Colonic mucosa (tissue), 4 donors: ENCODE data around the gene PTK7. TPM values are rescaled to one million over a fixed set of nuclear protein-coding genes. Genes with fewer than 3 reads are reported as not detected.
A peak's percentile ranks its signal among the peaks of the same experiment; 100 is the strongest.

Source experiments
- DNase-seq: peaks from one replicate; pipeline ENCODE4 v3.0.0-alpha.2; 2020
- H3K27ac ChIP-seq: fragments of 200-600 bp; one replicate; pipeline ENCODE4 v1.8.0; 2021
- H3K27me3 ChIP-seq: fragments of 200-600 bp; one replicate; pipeline ENCODE4 v1.8.0; 2021
- H3K36me3 ChIP-seq: fragments of 200-600 bp; one replicate; pipeline ENCODE4 v1.8.0; 2021
- H3K4me1 ChIP-seq: fragments of 200-600 bp; one replicate; pipeline ENCODE4 v1.8.0; 2021; ENCODE audit warnings: mild to moderate bottlenecking
- H3K4me3 ChIP-seq: fragments of 200-600 bp; one replicate; pipeline ENCODE4 v1.8.0; 2021
- H3K9ac ChIP-seq, 2 donors: one replicate each; pipeline ENCODE4 v1.7.0; 2013; ENCODE audit warnings: control low read depth in 2 of 2, low read depth in 2 of 2, low read length in 2 of 2
- H3K9me3 ChIP-seq: fragments of 200-600 bp; one replicate; pipeline ENCODE4 v1.8.0; 2021
- intact Hi-C: fragments of 100-400 bp; cut with DNase I; formaldehyde crosslinking; loops from one replicate; pipeline ENCODE4 v1.14.1; 2022
- total RNA-seq, 2 donors: library from RNA; stranded (reverse); fragmentation: NEBNext Ultra II Directional in 1 of 2; extraction: Animal tissue kit (Norgen Biotek cat#: 25700) in 1 of 2; gene quantifications; one replicate each; pipeline ENCODE4 v1.2.1, GENCODE V29; 2021
- TF ChIP-seq, protein P1 (sequence below): fragments of 200-600 bp; IDR thresholded peaks from one replicate; pipeline ENCODE4 v1.8.0; 2022; ENCODE audit warnings: antibody characterized with exemption, mild to moderate bottlenecking
- donor health status: healthy.
- donor health status: DM: no; HTN: no; CAD: no.
- donor health status: DM: no; HTN: no; CAD: no.

The PTK7 gene
- total RNA-seq, 2 donors from 2014 or later = 15.1 to 15.9 TPM

DNA sequence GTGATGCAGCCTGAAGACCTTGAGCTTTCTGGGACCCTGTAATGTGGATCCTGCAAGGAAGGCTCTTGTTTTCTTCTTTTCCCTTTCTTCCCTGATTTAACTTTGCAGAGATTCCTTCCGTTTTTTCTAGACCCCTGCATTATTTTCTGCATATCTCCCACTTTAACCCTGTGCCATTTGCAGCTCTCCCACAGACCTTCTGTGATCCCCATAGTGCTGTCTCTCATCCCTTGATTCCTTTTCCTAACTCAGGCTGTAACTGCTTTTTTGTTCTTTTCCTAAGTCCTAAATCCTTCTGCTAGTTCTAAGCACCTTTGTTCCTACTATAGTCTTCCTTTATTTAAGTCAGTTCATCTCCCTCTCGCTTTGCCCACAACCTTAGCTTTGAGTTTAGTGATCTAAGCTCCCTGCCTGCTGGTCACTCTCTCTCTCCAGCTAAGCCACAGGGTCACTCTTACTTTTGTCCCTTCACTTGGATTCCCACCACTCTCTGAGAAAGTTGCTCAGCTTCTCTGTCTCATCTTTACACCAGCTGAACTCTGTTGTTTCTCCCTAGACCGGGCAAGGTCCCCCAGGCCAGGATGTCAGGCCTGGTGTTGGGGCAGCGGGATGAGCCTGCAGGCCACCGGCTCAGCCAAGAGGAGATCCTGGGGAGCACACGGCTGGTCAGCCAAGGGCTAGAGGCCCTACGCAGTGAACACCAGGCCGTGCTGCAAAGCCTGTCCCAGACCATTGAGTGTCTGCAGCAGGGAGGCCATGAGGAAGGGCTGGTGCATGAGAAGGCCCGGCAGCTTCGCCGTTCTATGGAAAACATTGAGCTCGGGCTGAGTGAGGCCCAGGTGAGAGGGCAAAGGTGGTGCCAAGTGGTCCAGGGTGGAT, 15.1 kb upstream of the PTK7 start:
- H3K9me3 ChIP-seq = no peaks in the 10 kb centered on the region
- TF ChIP-seq, protein P1, sequence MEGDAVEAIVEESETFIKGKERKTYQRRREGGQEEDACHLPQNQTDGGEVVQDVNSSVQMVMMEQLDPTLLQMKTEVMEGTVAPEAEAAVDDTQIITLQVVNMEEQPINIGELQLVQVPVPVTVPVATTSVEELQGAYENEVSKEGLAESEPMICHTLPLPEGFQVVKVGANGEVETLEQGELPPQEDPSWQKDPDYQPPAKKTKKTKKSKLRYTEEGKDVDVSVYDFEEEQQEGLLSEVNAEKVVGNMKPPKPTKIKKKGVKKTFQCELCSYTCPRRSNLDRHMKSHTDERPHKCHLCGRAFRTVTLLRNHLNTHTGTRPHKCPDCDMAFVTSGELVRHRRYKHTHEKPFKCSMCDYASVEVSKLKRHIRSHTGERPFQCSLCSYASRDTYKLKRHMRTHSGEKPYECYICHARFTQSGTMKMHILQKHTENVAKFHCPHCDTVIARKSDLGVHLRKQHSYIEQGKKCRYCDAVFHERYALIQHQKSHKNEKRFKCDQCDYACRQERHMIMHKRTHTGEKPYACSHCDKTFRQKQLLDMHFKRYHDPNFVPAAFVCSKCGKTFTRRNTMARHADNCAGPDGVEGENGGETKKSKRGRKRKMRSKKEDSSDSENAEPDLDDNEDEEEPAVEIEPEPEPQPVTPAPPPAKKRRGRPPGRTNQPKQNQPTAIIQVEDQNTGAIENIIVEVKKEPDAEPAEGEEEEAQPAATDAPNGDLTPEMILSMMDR = no peak
- peaks cover 3% of the 10 kb centered on the region for H3K36me3 ChIP-seq
- H3K4me1 ChIP-seq = peaks cover 11% of the 10 kb centered on the region
- H3K9ac ChIP-seq = peak overlapping the region; percentile 28 to 98
- no peaks in the 10 kb centered on the region for H3K27me3 ChIP-seq
- H3K27ac ChIP-seq = peak overlapping the region; percentile 94
- intact Hi-C loops = no loop called here
- DNase-seq = peak; percentile 28
- H3K4me3 ChIP-seq = peak overlapping the region; percentile 55

DNA sequence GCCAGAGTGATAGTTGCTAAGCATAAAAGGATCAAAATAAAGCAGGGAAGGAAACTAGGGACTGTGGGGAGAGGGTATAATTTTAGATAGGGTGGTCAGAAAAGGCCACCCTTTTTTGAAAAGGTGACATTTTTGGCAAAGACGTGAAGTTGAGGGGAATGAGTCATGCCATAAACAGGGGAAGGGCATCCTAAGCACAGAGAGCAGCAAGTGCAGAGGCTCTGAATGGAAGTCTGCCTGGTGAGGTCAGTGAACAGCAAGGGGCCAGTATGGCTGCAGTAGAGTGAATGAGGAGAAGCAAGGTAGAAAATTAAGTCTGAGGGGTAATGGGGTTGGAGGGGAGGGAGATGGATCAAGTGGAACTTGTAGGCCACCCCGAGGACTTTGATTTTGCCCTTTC, 14.3 kb upstream of the PTK7 start:
- DNase-seq = no peak
- intact Hi-C loops = no loop called here
- Histone ChIP-seq H3K4me3 (peak overlapping the region; percentile 55), H3K4me1 (peaks cover 11% of the 10 kb centered on the region), H3K9ac (peak overlapping the region in 1 of 2 donors; percentile 98), H3K27ac (no peak overlapping the region), H3K27me3 (no peaks in the 10 kb centered on the region), H3K36me3 (peaks cover 3% of the 10 kb centered on the region), H3K9me3 (no peaks in the 10 kb centered on the region)
- TF ChIP-seq, protein P1 = no peak

DNA sequence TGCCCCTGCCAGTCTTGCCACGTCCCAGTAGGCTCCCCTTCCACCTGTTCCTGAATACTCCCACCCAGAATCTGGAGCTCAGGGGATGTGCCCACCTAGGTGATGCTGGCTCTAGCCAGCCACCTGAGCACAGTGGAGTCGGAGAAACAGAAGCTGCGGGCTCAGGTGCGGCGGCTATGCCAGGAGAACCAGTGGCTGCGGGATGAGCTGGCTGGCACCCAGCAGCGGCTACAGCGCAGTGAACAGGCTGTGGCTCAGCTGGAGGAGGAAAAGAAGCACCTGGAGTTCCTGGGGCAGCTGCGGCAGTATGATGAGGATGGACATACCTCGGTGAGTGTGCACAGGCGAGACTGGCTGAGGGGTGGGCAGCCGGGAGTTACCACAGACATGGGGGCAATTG, 13.3 kb upstream of the PTK7 start:
- H3K4me1 ChIP-seq = peaks cover 11% of the 10 kb centered on the region
- TF ChIP-seq, protein P1 = no peak
- H3K36me3 ChIP-seq = peaks cover 3% of the 10 kb centered on the region
- H3K9me3 ChIP-seq = no peaks in the 10 kb centered on the region
- intact Hi-C loops = no loop called here
- no peaks in the 10 kb centered on the region for H3K27me3 ChIP-seq
- no peak overlapping the region for H3K27ac ChIP-seq
- DNase-seq = no peak
- H3K4me3 ChIP-seq = no peak overlapping the region
- H3K9ac ChIP-seq = no peak overlapping the region

DNA sequence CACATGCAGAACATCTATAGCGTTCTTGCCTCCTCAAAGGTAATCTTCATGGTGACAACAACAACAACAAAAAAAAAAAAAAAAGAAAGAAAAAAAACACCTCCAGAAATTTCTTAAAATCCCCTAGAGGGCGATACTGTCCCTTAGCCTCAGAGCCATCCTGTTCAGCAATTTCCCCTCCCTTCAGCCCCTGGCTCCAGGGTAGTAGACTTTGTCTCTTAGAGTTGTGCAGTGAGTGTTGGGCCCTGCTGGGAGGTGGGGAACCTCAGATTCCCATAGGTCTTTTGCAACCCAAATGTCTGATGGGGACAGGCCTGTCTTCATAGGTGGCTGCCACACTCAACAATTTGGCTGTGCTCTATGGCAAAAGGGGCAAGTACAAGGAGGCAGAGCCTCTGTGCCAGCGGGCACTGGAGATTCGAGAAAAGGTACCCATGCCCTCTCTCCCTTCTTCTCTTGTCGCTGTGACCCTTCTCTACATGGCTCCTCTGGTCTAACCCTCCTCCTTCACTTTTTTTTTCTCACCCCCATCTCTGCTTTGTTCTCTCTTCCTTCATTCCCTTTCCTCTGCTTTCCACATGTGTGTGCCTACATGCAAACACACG, 6.0 kb upstream of the PTK7 start:
- H3K27me3 ChIP-seq = no peaks in the 10 kb centered on the region
- intact Hi-C loops = loop anchor here (5.0 kb wide), 1 partner anchor 57 kb away; no protein-coding TSS in a partner anchor
- no peak overlapping the region for H3K27ac ChIP-seq
- H3K9ac ChIP-seq = no peak overlapping the region
- no peak overlapping the region for H3K4me3 ChIP-seq
- TF ChIP-seq, protein P1 = peak; percentile 34
- H3K36me3 ChIP-seq = no peaks in the 10 kb centered on the region
- DNase-seq = no peak
- H3K4me1 ChIP-seq = no peaks in the 10 kb centered on the region
- no peaks in the 10 kb centered on the region for H3K9me3 ChIP-seq

DNA sequence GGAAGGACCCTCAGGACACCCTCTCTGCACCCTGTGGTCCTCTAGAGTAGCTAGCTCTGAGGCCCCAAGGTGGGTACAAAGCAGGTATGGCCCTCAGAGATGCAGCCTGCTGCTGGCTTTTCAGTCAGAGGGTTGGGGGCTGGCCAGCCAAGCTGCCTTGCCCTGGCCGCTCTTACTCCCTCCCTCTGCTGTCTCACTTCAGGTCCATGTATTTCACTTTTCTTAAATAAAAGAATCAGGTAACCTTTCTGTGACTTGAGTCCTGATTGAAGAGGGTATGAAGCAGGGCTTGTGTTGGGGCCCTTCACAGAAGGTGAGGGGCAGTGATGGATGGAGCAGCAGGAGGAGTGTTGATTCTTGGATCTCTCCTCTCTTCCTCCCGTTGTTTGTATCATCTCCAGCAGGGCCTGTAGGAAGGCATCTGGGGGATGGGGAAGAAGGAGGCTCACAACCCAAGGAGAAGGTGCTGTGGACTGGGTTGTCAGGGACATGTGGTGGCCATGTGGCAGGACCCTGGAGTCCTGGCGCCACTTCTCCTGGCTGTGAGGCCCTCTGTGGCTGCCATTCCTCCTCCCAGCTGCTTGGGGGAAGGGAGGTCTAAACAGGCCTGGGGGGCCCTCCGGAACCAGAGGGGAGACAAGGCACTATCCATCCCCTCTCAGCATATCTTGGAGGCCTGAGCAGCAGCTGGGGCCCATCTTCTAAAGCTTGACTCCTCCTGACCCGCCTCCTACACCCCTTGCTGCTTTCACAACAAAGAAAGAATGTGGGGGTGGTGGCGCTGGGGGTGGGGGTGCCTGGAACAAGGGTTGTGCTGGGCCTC, 1.1 kb upstream of the PTK7 start:
- Histone ChIP-seq H3K4me1 (no peaks in the 10 kb centered on the region), H3K4me3 (no peak overlapping the region), H3K9me3 (no peaks in the 10 kb centered on the region), H3K36me3 (no peaks in the 10 kb centered on the region), H3K9ac (peak overlapping the region in 1 of 2 donors; percentile 14), H3K27me3 (peaks cover 4% of the 10 kb centered on the region), H3K27ac (no peak overlapping the region)
- TF ChIP-seq, protein P1 = no peak
- intact Hi-C loops = loop anchor here (5.0 kb wide), 1 partner anchor 52 kb away; no protein-coding TSS in a partner anchor
- peak; percentile 30 for DNase-seq
